Activated CD4-positive, alpha-beta T cell treated with anti-CD3 and anti-CD28 coated beads, Interleukin-2, amount 50 U/mL, for 4 hours (primary cell): ENCODE data around the gene DNAJB13.

Source experiments
- DNase-seq, 2 experiments: peaks; one replicate each; pipeline ENCODE4 v3.0.0-alpha.2; 2020

DNAJB13 gene

DNA sequence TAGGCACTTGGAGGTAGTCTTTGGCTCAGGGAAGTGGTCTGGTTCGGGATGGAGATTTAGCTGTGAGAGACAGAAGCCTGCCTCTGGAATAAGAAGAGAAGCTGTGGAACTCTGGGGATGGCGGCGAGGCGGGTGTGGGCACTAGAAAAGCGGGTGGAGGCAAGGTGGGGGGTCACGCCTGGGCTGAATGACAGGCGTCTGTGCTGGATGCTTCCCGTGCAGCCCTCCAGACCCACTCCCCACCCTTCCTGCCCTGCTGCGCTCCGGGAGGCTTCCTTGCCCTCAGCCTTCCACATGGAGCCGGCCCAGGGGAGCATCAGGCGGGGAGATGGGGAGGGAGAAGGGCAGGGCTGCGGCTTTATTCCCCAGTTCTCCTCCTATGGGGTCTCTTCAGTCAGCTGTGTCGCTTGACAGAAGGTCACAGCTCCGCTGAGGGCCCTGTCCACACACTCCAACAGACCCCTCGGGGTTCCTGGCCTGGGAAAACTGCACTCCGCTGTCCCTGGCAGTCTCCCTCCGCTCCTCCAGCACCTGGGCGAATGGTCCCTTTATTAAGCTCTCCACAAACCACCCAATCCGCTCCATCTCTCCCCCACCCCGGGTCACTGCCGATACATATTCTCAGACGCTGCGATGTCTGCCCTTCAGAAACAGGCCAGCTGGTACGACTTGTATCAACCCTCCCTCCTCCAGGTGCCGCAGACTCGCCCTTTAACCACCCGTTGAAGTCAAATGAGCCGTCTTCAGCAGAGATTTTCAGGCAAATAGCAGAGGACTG lies 6.2 kb downstream of the DNAJB13 start:
- no peak for DNase-seq

DNA sequence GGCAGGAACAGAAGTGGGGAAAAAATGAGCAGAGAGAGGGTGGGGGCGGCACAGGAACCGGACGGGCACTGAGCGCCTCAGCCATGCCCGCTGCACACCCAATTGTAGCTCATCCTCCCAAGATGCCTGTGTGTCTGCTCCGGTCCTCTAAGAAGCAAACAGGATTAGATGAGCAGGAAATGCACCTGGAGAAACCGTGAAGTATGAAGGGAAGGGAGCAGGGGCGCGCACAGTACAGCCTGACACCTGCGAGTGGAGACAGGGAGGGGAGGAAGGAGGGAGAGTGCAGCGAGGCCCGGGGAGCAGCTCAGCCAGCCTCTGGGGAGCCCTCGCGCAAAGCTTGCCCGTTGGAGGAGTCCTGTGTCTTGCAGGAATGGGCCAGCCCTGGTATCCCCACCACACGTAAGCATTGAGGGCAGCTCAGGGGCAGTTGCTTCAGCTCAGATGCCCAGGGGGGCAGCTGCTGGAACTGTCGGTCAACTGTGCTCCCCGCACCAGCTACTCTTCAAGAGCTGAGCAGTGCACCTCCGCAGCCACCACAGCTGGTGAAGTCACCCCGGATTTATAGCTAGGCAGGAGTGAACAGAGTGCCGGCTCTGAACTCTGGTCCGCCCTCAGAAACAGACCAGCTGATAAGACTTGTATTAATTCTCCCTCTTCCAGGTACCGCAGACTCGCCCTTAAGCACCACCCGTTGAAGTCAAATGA lies 7.0 kb downstream of the DNAJB13 start:
- no peak for DNase-seq

DNA sequence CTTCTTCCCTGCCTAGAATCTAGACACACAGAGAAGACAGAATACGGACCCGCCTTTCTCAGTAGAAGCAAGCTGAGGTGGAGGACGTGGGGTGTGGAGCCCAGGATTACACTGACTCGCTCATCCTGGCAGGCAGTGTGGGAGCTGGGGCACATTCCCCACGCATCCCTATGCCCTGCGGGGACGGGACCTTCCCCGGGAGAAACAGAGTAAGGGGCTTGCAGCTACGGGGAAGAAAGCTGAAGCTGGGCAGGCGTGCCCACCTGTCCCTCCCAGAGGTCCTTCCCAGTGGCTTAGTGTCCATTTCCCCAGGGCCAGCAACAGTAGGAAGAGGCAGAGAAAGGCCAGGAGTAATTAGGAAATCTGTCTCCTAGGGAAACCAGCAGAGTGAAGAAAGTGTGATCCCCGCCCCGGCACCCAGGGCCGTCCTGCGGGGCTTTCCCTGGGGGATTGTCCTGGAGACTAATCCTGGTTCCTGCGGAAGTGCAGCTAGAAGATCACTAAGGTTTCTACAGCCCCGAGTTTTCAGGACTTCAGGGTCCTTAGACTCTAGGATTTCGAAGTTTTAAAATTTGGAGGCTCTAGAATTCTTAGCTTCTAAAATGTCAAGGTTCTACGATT lies 7.8 kb downstream of the DNAJB13 start:
- no peak for DNase-seq

DNA sequence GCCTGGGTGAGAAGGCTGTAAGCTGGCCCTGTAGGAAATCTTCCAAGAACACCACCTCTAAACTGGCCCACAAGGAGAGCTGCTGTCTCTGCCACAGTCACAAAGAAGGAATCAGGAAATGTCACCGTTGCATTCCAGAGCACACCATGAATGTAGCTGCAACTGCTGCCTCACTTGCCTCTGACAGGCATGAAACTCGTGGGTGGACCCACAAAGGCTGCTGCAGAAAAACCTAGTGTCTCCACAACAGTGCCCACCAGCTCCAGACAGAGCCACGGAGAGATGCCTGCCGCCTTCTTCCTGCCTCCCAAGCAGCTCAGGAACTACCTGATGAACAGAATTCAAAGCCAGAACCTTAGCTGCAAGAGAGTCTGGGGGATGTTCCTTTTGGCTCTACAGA lies 10.5 kb downstream of the DNAJB13 start:
- DNase-seq, result no peak

DNA sequence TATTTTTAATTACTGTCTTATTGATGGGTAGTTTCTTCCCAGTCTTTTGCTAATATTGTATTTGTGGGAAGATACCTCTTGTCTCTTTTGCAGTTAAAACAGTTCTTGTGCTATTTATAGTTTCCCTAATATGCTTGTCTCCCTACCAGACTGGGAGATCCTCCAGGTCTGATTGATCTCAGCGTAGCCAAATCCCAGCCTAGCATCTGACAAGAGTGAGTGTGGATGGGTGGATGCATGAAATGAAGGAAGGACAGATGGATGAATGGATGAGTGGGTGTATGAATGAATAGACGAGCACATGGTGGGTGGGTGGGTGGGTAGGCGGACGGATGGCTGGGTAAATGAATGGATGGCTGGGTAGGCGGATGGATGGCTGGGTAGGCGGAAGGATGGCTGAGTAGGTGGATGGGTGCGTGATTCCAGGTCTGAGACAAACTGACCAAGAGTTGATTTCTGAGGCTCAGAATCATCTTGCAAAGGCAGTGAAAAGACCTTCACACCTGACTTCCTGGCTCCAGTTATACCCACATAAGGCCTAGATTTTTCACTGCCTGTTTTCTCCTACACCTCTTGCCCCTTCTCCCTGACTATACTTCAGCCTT lies 11.4 kb downstream of the DNAJB13 start:
- no peak for DNase-seq

DNA sequence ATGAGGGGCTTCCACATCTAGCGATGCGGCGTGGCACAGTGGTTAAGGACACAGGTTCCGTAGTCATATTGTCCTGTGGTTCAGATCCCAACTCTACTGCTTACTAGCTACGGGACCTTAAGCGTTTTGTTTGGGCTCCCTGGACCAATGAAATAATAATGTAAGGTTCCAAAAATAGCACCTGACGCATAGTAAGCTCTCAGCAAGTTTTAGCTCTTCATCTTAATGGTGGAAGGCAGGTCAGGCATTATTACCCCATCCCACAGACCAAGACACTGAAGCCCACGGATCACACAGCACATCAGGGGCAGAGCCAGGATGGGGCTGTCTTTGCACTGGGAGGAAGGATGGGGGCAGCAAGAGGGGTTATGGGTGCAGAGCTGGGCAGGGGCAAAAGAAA lies 13.0 kb downstream of the DNAJB13 start:
- DNase-seq, result no peak

DNA sequence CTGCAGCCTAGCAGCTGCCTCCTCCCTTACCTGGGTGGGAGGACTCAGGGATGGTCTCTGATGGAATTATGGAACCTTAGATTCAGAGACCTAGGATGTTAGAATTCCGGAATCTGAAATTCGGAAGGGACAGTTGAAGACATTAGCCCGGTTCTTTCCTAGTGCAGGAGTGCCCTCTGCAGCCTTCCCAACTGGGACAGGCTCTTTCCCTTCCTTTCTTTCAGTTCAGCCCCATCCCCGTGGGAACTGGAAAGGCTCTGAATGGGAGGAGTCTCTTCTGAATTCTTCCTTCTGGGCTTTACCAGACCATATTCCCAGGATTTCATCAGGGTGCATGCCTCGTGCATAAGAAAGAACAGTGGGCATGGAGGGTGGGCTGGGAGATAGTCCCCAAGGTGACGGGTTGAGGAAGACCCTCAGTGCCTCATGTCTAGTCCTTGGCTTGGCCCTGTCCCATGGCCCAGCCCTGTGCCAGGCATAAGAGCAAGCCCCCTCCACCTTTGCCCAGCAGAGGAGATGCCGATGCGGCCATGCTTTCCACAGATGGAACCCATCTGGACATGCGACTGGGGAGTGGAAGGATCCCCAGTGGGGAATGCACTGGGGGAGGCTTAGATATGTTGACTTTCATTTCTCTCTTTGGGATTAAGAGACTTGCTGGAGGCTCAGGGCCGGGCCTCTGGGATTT lies 14.4 kb downstream of the DNAJB13 start:
- no peak for DNase-seq

DNA sequence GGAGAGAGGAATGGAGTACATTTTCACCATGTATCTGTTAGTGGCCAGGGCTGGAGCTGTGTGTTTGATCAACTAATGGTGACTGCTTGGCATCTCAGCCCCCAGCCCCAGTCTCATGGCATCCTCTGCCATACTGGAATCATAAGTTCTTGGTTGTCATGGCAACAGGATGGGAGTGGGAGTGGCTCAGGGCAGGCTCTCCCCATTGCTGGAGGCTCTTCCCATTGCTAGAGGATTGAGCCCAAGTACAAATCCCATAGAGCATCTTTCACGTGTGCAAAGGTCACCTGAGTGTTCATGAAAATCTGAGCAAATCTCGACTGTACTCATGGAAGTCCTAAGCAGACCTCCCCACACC lies 14.9 kb downstream of the DNAJB13 start:
- no peak for DNase-seq

DNA sequence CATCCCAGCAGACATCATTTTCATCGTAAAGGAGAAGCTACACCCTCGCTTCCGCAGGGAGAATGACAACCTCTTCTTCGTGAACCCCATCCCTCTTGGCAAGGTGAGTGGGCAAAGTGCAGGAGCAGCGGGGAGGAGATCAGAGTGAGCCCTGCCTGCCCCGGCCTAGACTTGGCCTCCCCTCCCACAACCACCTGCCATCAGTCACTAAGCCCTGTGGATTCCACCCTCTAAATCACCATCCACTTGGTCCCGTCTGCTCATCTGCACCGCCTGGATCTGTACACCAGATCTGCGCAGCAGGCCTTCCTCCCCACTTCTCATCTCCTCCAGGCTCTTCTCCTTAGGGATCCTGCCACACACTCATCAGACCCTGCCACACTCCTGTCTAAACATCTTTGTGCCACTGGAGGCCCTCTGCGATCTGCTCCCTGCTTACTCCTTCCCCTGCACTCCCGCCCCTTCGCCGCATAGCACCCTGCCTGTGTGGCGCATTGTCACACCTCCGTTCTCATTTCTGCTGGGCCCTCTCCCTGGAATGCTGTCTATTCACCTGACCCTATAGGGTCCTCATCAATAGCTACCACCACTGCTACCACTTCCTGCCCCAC lies 17.6 kb downstream of the DNAJB13 start:
- no peak for DNase-seq

DNA sequence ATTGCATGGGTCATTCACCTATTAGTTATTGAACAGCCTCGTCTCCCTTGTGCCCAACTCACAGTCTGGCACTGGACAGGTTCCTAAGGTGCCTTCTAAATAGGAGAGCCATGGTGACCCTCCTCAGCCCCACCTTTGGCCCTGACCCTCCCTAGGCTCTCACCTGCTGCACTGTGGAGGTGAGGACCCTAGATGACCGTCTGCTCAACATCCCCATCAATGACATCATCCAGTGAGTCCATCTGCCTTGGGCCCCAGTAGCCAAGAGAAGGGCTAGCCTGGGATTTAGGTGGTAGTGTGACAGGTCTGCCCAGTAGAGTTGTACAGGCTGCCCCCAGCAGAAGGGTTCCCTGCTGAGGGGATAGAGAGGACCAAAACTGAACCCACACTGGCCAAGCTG lies 18.3 kb downstream of the DNAJB13 start:
- no peak for DNase-seq

DNA sequence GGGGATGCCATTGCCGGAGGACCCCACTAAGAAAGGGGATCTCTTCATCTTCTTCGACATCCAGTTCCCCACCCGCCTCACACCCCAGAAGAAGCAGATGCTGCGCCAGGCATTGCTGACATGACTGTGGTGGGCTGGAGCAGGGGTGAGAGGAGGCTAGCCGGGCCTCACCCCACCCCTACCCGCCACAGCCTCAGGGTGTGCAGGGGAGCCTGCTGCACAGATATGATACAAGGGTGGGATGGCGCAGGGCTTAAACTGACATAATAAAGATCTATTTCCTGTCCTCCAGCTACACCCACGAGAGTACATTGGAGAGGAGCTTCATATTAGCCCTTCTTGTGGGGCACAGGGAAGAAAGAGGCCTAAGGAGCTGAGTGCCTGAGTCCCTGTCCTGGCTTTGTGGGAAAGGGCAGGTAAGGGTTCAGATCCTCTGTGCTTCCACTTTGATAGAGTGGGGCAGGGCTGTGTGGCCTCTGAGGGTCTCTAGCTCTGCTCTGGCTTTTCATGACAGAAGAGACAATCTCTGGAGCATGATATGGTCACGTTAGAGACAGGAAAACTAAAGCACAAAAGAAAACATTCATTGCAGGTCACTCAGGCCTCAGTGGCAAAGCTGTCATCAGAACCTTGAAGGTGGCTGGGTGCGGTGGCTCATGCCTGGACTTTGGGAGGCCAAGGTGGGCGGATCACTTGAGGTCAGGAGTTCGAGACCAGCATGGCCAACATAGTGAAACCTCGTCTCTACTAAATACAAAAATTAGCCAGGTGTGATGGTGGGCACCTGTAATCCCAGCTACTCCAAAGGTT lies 19.4 kb downstream of the DNAJB13 start:
- no peak for DNase-seq

DNA sequence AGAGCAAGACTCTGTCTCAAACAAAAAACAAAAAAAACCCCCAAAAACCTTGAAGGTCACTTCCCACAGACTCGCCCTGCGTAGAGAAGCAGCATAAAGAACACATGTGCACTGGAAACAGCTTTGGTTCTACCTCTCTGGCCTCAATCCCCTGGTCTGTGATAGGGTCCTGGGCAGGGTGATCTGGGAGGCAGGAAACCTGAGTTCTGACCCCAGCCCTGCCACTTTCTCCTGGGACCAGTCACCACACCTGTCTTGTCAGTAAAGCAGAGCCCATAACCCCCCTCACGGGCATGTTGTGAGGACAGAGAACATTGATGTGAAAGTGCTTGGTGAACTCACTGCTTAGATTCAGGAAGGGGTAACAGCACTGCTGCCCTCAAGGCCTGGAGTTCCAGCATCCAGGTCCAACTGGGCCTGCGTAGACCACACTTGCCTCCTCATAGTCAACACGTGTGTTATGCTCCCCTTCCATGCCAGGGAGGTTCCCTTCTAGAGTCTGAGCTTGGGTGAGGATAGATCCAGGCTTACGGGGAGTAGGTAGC lies 20.4 kb downstream of the DNAJB13 start:
- no peak for DNase-seq

DNA sequence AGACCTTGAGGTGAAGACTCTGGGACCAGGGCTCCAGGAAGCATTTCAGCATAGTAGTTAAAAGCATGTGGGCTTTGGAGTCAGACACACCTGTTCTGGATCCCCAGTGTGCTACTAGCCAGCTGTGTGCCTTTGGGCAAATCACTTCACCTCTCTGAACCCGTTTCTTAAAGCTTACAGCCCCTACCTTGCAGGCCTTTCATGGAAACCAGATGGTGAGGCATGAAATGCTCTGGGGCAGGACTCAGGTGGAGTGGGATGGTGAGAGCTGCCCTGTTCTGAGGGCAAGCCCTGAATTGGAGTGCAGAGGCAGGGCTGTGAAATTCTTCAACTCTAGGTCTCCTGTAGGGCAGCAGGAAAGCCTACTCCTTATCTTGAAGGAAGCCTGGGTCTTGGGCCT lies 21.4 kb downstream of the DNAJB13 start:
- no peak for DNase-seq

DNA sequence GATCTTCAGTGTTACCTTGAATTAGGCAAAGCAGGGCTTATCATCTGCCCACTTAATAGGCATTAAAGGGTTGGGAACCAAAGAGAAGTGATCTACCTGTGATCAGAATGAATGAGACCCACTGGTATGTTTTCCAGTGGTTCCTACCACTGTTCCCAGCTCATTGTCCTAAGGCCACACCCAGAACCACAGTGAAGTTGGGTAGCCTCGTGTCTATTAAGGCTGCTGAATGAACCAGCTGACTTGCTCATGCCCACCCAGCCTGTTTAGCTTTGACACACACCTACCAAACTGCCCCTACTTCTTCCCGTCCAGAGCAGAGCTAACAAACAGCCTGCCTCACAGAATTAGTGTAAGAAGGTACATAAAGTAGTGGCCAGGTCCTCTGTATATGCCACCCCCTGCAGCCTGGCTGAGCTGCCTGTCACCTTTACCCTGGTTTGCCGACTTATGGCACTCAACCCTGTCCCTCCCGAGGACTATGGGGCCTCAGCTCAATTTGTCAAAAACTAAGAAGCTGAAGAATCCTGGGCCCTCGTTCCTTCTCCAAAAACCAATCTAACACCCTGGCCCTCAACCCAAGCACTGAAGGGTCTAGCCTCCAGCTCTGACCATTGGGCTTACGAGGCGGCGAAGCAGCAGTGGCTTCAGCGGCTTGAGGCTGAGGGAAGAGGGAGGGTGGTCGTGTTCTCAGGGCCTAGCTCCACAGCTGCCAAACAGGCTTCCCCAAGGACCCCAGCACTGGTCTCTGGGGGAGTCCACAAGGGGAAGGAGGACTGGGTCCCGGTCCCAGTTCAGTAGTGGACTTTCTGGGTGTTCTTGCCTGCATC lies 22.0 kb downstream of the DNAJB13 start:
- DNase-seq, result no peak

DNA sequence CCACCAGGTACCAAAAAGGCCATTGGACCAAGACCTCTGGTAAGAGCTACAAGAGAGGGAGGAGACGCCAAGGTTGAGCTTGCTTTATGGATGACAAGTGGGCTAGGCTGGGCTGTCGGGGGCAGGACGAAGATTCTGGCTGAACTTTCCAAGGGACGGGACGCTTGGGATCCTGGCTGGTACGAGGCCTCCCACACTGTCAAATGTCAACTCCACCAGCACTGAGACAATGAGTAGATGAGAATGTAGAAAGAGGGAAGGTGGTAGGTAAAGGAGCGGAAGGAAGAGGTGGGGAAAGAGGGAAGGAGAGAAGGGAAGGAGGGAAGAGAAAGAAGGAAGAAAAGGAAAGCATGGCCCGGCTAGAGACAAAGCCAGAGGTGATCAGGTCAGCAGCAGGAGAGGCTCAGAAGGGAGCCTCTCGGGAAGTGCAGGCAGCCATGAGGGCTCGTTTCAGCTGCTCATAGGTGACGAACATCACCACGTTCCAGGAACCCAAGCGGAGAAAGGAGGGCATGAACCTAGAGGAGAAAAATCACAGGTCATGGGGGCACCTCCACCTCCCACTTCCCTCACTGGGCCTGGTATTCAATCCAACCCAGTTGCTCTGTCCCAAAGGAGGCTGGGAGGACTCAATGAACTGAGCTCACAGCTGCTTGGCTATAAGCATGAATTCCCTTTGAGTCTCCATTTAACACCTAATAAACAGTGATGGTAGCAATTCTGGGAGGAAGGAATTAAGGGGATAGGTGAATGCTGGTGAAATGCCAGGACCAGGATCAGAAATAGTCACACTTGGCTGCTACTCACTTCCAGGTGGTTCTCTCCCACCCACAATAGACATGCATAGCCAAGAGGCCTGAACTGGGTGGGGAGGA lies 24.0 kb downstream of the DNAJB13 start:
- DNase-seq, result no peak

DNA sequence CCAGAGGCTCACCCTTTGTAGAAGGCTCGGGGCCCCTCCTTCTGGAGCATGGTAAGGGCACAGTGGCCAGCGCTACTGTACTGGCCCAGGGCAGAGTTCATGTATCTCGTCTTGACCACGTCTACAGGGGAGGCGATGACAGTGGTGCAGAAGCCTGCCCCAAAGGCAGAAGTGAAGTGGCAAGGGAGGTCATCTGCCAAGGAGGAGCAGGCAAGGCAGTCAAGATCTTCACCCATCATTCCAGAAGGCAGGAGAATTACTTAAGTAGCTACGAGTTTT lies 24.6 kb downstream of the DNAJB13 start:
- no peak for DNase-seq

DNA sequence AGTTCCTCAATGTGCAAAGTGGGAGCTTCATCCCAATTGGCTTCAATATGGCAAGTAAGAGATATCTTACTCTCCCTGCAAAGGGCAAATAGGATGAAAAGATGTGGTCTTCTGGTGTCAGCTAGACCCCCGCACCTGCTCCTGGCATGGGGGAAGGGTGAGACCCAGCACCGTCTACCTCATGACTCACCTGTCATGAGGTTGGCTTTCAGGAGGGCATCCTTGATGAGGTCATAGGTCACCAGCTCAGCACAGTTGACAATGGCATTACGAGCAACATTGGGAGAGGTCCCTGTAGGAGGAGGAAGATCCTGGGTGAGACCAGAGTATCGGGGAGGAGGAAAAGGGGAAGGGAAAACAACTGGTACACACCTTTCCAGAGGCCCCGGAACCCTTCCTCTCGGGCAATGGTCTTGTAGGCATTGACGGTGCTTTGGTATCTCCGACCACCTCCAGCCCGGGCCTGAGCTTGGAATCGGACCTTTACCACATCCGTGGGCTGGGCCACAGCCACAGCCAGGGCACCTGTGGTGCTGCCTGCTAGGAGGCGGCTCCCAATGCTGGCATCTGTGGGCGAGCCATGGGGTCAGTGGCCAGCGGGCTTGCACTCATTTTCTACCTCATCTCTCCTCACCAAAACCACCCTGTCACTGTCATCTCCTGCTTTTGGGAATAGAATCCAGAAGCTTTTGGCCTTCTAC lies 25.8 kb downstream of the DNAJB13 start:
- no peak for DNase-seq

DNA sequence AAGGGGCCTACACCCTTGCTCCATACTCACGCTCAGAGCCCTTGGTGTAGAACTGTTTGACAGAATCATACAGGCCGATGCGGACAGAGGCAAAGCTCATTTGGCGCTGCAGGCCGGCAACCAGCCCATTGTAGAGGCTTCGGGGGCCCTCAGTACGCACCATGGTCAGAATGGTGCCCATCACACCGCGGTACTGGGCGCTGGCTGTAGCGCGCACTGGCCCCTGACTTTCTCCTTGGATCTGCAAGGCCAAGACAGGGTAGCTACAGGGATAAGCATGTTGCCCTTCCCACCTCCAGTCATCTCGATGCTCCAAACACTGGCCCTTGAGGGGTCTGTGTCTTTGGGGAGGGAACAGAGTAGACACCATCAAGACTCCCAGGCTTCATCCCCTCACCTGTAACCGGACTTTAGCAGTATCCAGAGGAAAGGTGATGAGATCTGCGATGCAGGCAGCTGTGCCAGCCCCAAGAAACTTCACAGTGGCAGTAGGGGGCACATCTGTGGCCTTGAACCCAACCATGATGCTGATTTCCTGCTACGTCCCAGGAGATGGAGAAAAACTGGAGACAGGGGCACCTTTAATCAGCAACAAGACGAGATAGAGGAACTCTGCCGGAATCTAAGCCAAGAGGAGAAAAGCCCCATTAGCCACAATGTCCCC lies 27.2 kb downstream of the DNAJB13 start:
- DNase-seq, result no peak
